Activated naive CD4-positive, alpha-beta T cell treated with anti-CD3 and anti-CD28 coated beads, Interleukin-2, amount 10 ng/mL, durations not matched to agents 7 days and 5 days (primary cell): ENCODE data around the gene RCSD1.

Experiments
- CTCF ChIA-PET: fragments of 350-600 bp; sonication (Branson Sonifier 250); formaldehyde crosslinking; loops from one replicate; lab custom pipeline; 2021; ENCODE audit warnings: antibody characterized with exemption; lab: Charles Lee
- DNase-seq: peaks from one replicate; pipeline ENCODE4 v3.0.0-alpha.2; 2020
- H3K27ac Mint-ChIP-seq: one replicate; pipeline ENCODE4 v1.8.0; 2021; ENCODE audit warnings: mild to moderate bottlenecking, moderate library complexity, mixed read lengths
- H3K27me3 Mint-ChIP-seq: one replicate; pipeline ENCODE4 v1.8.0; 2021; ENCODE audit warnings: mild to moderate bottlenecking, mixed read lengths
- H3K36me3 Mint-ChIP-seq: one replicate; pipeline ENCODE4 v1.8.0; 2021; ENCODE audit warnings: mixed read lengths
- H3K4me1 Mint-ChIP-seq: one replicate; pipeline ENCODE4 v1.8.0; 2021; ENCODE audit warnings: mixed read lengths
- H3K4me3 Mint-ChIP-seq: one replicate; pipeline ENCODE4 v1.8.0; 2021; ENCODE audit warnings: mild to moderate bottlenecking, moderate library complexity, mixed read lengths
- H3K9me3 Mint-ChIP-seq: one replicate; pipeline ENCODE4 v1.8.0; 2021; ENCODE audit warnings: mixed read lengths

RCSD1 gene

GRCh38 chr1:167750641-167751040, 120.6 kb downstream of the RCSD1 start:
- no peak overlapping the region for H3K4me3 Mint-ChIP-seq
- DNase-seq = no peak
- H3K4me1 Mint-ChIP-seq = peaks cover 15% of the 10 kb centered on the region
- no peaks in the 10 kb centered on the region for H3K27me3 Mint-ChIP-seq
- CTCF ChIA-PET = no interaction called here
- H3K27ac Mint-ChIP-seq = no peak overlapping the region
- no peaks in the 10 kb centered on the region for H3K9me3 Mint-ChIP-seq
- H3K36me3 Mint-ChIP-seq = no peaks in the 10 kb centered on the region

- Mint-ChIP-seq H3K27me3 (no peaks in the 10 kb centered on the region), H3K9me3 (no peaks in the 10 kb centered on the region), H3K27ac (no peak overlapping the region), H3K4me3 (no peak overlapping the region), H3K4me1 (peaks cover 16% of the 10 kb centered on the region), H3K36me3 (no peaks in the 10 kb centered on the region)
- CTCF ChIA-PET = no interaction called here
- no peak for DNase-seq
Observed at GRCh38 chr1:167751676-167752075, 121.6 kb downstream of the RCSD1 start.

GRCh38 chr1:167752219-167752985, 122.4 kb downstream of the RCSD1 start:
- DNase-seq = no peak
- Mint-ChIP-seq H3K9me3 (no peaks in the 10 kb centered on the region), H3K4me1 (peaks cover 22% of the 10 kb centered on the region), H3K4me3 (no peak overlapping the region), H3K27me3 (no peaks in the 10 kb centered on the region), H3K27ac (no peak overlapping the region), H3K36me3 (no peaks in the 10 kb centered on the region)
- CTCF ChIA-PET = interaction anchor here (1.6 kb wide), 1 partner anchor 37 kb away, joined by 8 read pairs; no protein-coding TSS in a partner anchor

- Mint-ChIP-seq H3K27me3 (no peaks in the 10 kb centered on the region), H3K9me3 (no peaks in the 10 kb centered on the region), H3K27ac (no peak overlapping the region), H3K4me1 (peaks cover 32% of the 10 kb centered on the region), H3K36me3 (peaks cover 4% of the 10 kb centered on the region), H3K4me3 (no peak overlapping the region)
- no peak for DNase-seq
- CTCF ChIA-PET = interaction anchor here (0.6 to 0.9 kb wide), 2 partner anchors 41 to 155 kb away, joined by 3 read pairs; no protein-coding TSS in a partner anchor
Observed at GRCh38 chr1:167755654-167756053, 125.6 kb downstream of the RCSD1 start.
